Right lung (tissue), 5 donors: ENCODE results near the gene LRRK2. TPM values are rescaled to one million over a fixed set of nuclear protein-coding genes. Genes with fewer than 3 reads are reported as not detected.
"Not testable (repeated sequence)": the region's sequence is repeated elsewhere in the genome, so short reads cannot be mapped to it uniquely, and the experiment has no call there.

ENCODE experiments used
- DNase-seq, 2 donors: peaks; one replicate each; pipeline ENCODE4 v3.0.0-alpha.2; 2013
- polyA plus RNA-seq, 5 donors: library from polyadenylated mRNA; unstranded; fragments of 120-200 nt; gene quantifications; one replicate each; pipeline versions ENCODE4 v1.2.1 to v1.2.3, GENCODE V29; 2013; ENCODE audit warnings: inconsistent platforms in 1 of 5, low replicate concordance in 1 of 5; ENCODE audit not compliant: insufficient read length in 5 of 5, insufficient read depth in 1 of 5

Gene LRRK2
- polyA plus RNA-seq, 5 donors: 5.0 to 9.4 (median 6.4) TPM

GRCh38 chr12:40312982-40313576, 88.3 kb downstream of the LRRK2 start:
- DNase-seq: no peak

GRCh38 chr12:40313928-40314327, 89.1 kb downstream of the LRRK2 start:
- DNase-seq: no peak

- no peak for DNase-seq
Observed at GRCh38 chr12:40314927-40315326, 90.1 kb downstream of the LRRK2 start.

- no peak for DNase-seq
Observed at GRCh38 chr12:40315375-40315774, 90.6 kb downstream of the LRRK2 start.

- no peak for DNase-seq
Observed at GRCh38 chr12:40324261-40324660, 99.5 kb downstream of the LRRK2 start.

GRCh38 chr12:40325349-40325960, 100.7 kb downstream of the LRRK2 start:
- DNase-seq: no peak

GRCh38 chr12:40327535-40327934, 102.7 kb downstream of the LRRK2 start:
- DNase-seq: no peak

GRCh38 chr12:40330180-40330579, 105.4 kb downstream of the LRRK2 start:
- no peak for DNase-seq

- DNase-seq: no peak
Observed at GRCh38 chr12:40331886-40332285, 107.1 kb downstream of the LRRK2 start.

GRCh38 chr12:40335991-40336390, 111.2 kb downstream of the LRRK2 start:
- DNase-seq: no peak

- no peak for DNase-seq
Observed at GRCh38 chr12:40336573-40337199, 111.9 kb downstream of the LRRK2 start.

- DNase-seq: no peak
Observed at GRCh38 chr12:40338071-40338470, 113.3 kb downstream of the LRRK2 start.

- DNase-seq: no peak
Observed at GRCh38 chr12:40338621-40339020, 113.8 kb downstream of the LRRK2 start.

GRCh38 chr12:40342010-40342409, 117.2 kb downstream of the LRRK2 start:
- DNase-seq: no peak

- no peak for DNase-seq
Observed at GRCh38 chr12:40343124-40343523, 118.3 kb downstream of the LRRK2 start.

- DNase-seq: no peak
Observed at GRCh38 chr12:40344312-40344711, 119.5 kb downstream of the LRRK2 start.

GRCh38 chr12:40351976-40352375, 127.2 kb downstream of the LRRK2 start:
- no peak for DNase-seq

- DNase-seq: no peak
Observed at GRCh38 chr12:40375076-40375475, 150.3 kb downstream of the LRRK2 start.

GRCh38 chr12:40376533-40377267, 151.9 kb downstream of the LRRK2 start:
- no peak for DNase-seq

- no peak for DNase-seq
Observed at GRCh38 chr12:40378691-40379090, 153.9 kb downstream of the LRRK2 start.

GRCh38 chr12:40382217-40382616, 157.4 kb downstream of the LRRK2 start:
- no peak for DNase-seq

GRCh38 chr12:40387279-40387678, 162.5 kb downstream of the LRRK2 start:
- DNase-seq: not testable (repeated sequence)

GRCh38 chr12:40390980-40391379, 166.2 kb downstream of the LRRK2 start:
- no peak for DNase-seq
